GM19438 (cell line): Measurements from ENCODE around the gene SLC22A17.
A peak's percentile ranks its signal among the peaks of the same experiment; 100 is the strongest.

Experiments used
- ATAC-seq: cut with Tn5 transposase; IDR thresholded peaks from one replicate; pipeline ENCODE4 v1.9.1; 2021; ENCODE audit warnings: low read depth; ENCODE audit not compliant: unreplicated experiment

SLC22A17 gene

DNA sequence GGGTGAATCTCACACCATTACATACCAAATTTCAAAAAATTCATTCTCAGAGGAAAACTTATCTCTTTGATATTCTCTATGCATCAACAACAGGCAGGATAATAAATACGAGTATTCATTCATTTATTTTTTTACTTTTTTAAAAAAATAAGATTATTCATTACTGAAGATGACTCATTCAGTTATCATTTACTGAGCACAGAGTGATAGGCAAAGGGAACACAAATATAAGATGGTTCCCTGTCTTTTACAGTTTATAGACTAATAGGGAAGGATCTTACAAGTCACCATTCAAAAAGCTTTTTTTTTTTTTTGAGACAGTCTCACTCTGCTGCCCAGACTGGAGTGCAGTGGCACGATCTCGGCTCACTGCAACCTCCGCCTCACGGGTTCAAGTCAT, 36.4 kb downstream of the SLC22A17 start:
- no peak for ATAC-seq

DNA sequence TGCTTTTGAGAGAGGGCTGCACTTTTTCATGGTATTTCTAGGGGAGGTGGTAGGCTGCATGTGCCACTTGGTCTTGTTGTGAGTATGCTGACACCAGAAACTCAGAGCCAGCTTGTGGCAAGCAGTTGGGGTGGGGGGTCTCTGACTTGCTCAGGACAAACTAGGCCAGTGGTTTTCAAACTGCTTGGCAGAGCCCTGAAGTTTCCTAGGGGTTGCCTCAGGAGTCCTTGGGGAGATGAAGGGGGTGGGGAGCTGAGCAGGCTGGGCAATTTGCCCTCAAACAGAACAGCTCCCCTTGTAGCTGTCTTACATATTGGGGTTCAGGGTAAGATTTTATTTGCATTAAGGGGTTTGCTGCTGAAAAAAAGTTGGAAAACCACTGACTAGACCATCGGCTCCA, 42.1 kb downstream of the SLC22A17 start:
- no peak for ATAC-seq

DNA sequence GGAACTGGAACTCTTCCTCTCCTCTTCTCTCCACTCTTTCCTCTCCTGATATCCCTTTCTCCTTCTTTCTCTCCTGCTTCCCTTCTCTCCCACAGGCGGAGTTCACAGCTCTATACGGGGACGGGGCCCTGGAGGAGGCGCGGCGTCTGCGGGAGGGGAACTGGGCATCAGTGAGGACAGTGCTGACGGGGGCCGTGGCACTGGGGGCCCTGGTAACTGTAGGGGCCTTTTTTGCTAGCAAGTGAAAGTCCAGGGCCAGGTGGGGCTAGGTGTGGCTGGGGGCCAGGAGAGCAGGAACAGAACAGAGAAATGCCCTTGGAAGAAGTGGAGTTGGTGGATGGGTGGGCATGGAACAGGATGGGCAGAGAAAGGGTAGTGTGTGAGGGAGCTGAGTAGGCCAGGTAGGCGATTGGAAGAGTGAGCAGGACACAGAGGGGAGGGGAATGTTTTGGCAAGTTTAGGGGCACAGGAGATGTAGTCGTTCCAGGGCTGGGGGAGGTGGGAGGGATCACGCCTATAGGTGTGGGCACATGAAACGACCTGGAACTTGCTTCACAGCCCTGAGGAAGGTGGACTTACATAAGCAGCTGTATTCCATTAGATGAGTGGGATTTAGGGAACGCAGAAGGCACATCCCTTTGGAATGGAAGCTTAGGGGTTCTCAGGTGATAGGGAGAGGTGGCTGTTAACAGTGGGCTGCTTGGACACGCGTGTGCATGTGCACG, 43.8 kb downstream of the SLC22A17 start:
- no peak for ATAC-seq

GRCh38 chr14:23307687-23308644, 44.7 kb downstream of the SLC22A17 start:
- ATAC-seq = no peak

DNA sequence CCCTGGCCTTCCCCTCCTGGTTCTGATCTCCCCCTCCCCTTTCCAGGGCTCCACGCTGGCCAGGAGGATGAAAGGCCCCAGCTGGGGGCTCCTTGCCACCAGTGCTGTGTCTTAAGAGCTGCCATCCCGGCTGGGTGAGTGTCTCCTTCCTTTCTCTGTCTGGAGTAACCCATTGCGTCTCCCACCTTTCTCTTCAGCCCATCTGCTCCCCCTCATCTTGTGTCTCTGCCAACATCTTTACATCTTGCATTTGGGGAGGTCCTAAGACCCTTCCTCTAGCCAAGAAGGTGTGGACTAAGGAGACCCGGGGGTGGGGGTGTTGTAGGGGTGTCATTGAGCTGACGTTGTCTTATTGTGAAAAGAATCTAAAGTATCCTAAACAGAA, 45.5 kb downstream of the SLC22A17 start:
- no peak for ATAC-seq

GRCh38 chr14:23306412-23307145, 46.1 kb downstream of the SLC22A17 start, which contains the start of gene BCL2L2:
Gene BCL2L2, plus strand, starts transcription at chr14:23306833. Its CDS starts 935 bp downstream, at chr14:23307768.
- ATAC-seq = peak; percentile 21

DNA sequence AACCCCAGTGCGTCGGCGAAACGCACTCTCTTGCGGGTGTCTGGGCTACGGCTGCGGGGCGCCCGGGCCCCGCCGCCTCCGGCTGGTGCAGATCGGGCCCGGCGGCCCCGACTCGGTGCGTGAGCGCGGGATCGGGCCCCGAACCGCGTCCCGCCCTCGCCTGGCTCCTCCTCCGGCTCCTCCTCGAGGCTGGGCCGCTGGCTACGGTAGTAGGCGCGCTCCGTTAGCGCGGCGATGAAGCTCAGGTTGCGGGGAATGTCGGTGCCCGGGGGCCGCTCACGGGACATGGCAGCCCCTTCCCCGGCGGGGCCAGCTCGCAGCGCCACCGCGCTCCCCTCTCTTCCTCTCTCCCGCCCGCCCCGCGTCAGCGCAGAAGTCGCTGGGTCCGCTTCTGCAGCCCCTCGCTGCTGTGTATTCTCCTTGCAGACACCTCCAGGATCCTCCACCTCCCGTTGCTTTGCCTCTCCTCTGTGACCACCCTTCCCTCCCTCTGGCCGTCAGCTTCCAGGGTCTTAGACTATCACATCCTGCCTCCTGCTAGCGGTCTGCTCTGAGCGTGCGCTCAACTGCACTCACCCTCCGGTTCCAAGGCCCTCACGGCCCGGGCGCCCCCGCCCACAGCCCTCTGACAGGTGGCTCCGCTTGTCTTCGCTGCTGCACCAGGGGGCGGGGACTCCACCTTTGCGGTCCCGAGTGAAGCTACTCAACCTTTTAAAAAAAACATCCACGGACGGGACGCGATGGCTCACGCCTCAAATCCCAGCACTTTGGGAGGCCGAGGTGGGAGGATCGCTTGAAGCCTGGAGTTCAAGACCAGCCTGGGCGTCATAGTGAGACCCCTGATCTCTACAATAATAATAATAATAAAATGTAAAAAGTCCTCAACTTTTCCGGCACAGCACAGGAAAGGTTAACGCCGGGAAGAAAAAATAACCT, 50.1 kb downstream of the SLC22A17 start, which contains the start of gene PPP1R3E:
PPP1R3E (minus strand) TSS at position 570 of the 936 bp plus-strand sequence; CDS start at position 287, 283 bp downstream.
- ATAC-seq = peak; percentile 34

GRCh38 chr14:23301969-23302289, 50.8 kb downstream of the SLC22A17 start:
- ATAC-seq = peak; percentile 5

DNA sequence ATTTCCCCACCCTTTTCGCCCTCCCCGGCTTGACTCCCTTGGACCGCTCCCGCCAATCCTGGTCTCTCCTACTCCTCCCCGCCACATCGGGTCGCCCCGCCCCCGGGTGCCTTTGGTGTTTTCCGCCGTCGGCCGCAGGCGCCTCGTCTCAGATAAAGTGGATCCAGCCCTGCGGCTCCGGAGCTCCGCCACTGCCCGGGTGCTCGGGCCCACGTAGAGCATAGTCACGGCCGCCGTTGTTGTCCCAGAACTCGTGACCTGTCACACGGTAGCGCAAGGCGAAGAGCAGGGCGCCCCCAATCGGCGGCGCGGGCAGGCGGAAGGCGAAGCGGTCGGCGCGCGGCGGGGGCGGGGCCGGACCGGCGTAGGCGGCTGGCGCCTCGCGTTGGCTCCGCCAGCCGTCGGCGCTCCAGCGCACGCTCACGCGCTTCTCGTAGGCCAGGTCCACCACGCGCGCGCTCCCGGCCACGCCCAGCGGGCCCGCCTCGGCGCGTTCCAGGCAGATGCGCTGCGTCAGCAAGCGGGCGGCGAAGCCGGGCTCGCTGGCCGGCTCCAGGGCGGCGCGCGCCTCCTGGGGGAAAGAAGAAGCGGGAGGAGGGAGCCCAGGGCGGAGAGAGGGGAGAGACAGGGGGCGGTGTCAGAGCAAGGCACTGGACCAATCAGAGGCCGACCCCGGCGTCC, 51.3 kb downstream of the SLC22A17 start:
- peak; percentile 69 for ATAC-seq

- ATAC-seq = no peak
These were observed 51.9 kb downstream of the SLC22A17 start for GRCh38 chr14:23300687-23301223.

GRCh38 chr14:23299986-23300686, 52.6 kb downstream of the SLC22A17 start:
- ATAC-seq = no peak

DNA sequence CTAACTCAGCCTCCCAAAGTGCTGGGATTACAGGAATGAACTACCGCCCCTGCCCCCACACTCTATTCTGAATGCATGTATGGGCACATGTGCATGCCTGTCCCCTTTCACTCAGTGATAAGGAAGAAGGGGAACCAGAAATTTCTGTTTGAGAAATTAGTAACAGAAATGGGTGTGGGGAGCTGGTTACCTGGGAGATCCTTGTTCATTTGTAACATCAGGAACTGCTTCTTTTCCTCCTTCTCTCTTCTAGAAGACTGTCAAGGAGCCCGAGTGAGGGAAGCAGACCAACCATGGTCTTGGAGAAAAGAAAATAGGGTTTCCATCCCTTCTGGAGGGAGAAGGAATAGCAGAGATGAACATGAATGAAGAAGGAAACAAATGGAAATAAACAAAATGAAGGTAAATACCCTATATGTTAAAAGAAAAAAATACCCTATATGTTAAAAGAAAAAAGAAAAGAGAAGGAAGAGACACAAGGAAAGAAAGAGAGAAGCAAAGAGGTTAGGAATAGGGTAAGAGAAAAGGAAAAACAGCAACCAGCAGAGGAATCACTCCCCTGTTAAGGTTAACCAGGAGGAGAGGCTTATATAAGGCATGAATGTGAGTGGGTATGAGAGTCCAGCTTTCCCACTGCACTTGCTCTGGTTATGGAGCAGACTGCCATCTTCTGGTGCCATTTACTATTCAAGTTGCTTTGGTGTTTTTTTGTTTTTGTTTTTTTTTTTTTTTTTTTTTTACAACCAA, 53.3 kb downstream of the SLC22A17 start:
- no peak for ATAC-seq

- no peak for ATAC-seq
These were observed 54.9 kb downstream of the SLC22A17 start for GRCh38 chr14:23297611-23298277.

- no peak for ATAC-seq
These were observed 55.6 kb downstream of the SLC22A17 start for GRCh38 chr14:23297096-23297495.
